Esophagus (tissue), 2 donors: Measurements from ENCODE around the gene UBD. TPM values are rescaled to one million over a fixed set of nuclear protein-coding genes. Genes with fewer than 3 reads are reported as not detected.

Experiments
- H3K27ac ChIP-seq, 2 donors: one replicate each; pipeline ENCODE4 v1.5.1; 2013; ENCODE audit warnings: low read depth in 2 of 2, mild to moderate bottlenecking in 2 of 2, inconsistent platforms in 1 of 2, low read length in 1 of 2, moderate library complexity in 1 of 2
- H3K27me3 ChIP-seq, 2 donors: one replicate each; pipeline ENCODE4 v1.6.1; 2013; ENCODE audit warnings: low read length in 2 of 2, control low read depth in 1 of 2, mild to moderate bottlenecking in 1 of 2; ENCODE audit not compliant: insufficient read depth in 2 of 2, control insufficient read depth in 1 of 2
- H3K36me3 ChIP-seq, 2 donors: one replicate each; pipeline ENCODE4 v1.6.1; 2013; ENCODE audit warnings: low read length in 1 of 2; ENCODE audit not compliant: control insufficient read depth in 2 of 2, insufficient read depth in 2 of 2
- H3K4me1 ChIP-seq, 2 donors: one replicate each; pipeline ENCODE4 v1.6.1; 2013; ENCODE audit warnings: low read length in 1 of 2; ENCODE audit not compliant: control insufficient read depth in 2 of 2, insufficient read depth in 2 of 2
- H3K4me3 ChIP-seq, 2 donors: one replicate each; pipeline ENCODE4 v1.5.1; 2013; ENCODE audit warnings: low read length in 2 of 2, mild to moderate bottlenecking in 2 of 2, low read depth in 1 of 2, moderate library complexity in 1 of 2
- H3K9me3 ChIP-seq, 2 donors: one replicate each; pipeline ENCODE4 v1.6.1; 2013; ENCODE audit warnings: mild to moderate bottlenecking in 2 of 2, low read depth in 1 of 2, low read length in 1 of 2, moderate library complexity in 1 of 2; ENCODE audit not compliant: control insufficient read depth in 2 of 2, insufficient read depth in 1 of 2
- WGBS, 2 donors: extraction: QIAGEN DNeasy Blood & Tissue Kit; methylation state at CpG; one replicate each; pipeline ENCODE4 v1.1.7; 2013; 5-methylcytosine and 5-hydroxymethylcytosine counted together
- polyA plus RNA-seq, 2 donors: library from polyadenylated mRNA; stranded (reverse); fragments of 200-250 nt; gene quantifications; one replicate each; pipeline ENCODE4 v1.2.3, GENCODE V29; 2013
- donor health status: healthy with polysubstance abuse.
- donor health status: Bipolar disorder and iron deficiency.

UBD gene
- polyA plus RNA-seq, 2 donors = 0.61 to 2.3 TPM

DNA sequence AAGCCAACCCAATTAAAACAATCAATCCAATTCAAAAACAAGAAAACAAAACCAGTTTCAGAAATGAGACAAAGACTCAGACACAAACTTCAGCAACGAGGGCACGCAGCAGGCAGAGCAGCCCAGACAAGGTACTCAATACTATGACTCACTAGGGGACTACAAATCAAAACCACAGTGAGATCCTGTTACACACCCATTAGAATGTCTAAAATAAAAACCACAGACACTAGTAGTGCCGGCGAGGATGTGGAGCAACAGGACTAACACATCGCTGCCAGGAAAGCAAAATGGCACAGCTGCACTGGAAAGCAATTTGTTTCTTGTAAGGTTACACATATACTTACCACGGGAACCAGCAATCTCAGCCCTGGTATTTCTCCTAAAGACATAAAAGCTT is 43.4 kb downstream of the UBD start:
- H3K27me3 ChIP-seq = peaks cover 0 to 3% of the 10 kb centered on the region in 2 donors
- no peaks in the 10 kb centered on the region for H3K36me3 ChIP-seq
- peaks cover 3 to 4% of the 10 kb centered on the region in 2 donors for H3K9me3 ChIP-seq
- no peak overlapping the region for H3K27ac ChIP-seq
- no peak overlapping the region for H3K4me3 ChIP-seq
- WGBS, 2 donors = 39 to 53% methylated on average over 6 of the region's 6 CpGs
- H3K4me1 ChIP-seq = no peaks in the 10 kb centered on the region

- Histone ChIP-seq H3K36me3 (no peaks in the 10 kb centered on the region), H3K4me1 (no peaks in the 10 kb centered on the region), H3K9me3 (no peaks in the 10 kb centered on the region), H3K4me3 (no peak overlapping the region), H3K27ac (no peak overlapping the region), H3K27me3 (peaks cover 0 to 3% of the 10 kb centered on the region in 2 donors)
- WGBS, 2 donors = 76 to 81% methylated on average over 2 of the region's 2 CpGs
Observed at GRCh38 chr6:29510746-29511300, 48.7 kb downstream of the UBD start.

GRCh38 chr6:29510202-29510601 is 49.3 kb downstream of the UBD start:
- 47 to 57% methylated on average over 4 of the region's 4 CpGs for WGBS, 2 donors
- Histone ChIP-seq H3K4me3 (no peak overlapping the region), H3K9me3 (no peaks in the 10 kb centered on the region), H3K27ac (no peak overlapping the region), H3K4me1 (no peaks in the 10 kb centered on the region), H3K27me3 (peaks cover 0 to 3% of the 10 kb centered on the region in 2 donors), H3K36me3 (no peaks in the 10 kb centered on the region)

DNA sequence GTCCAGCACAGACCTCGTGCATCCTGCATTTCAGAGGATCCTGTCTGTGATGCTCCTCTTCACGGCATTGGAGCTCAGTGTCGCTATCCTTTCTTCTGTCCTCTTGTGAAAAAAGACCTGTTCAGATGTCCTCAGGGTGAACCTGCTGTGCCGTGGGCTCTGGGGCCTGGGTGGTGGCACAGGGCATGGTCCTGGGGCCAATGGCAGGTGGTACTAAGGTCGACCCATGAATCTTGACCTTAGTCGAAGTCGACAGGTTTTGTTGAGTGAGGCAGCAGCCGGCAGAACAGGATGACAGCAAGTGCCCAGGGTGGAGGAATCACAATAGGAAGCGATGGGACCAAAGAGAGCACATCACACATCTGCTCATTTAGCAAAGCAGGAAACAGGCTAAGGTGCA is 49.8 kb downstream of the UBD start:
- H3K27me3 ChIP-seq = peaks cover 0 to 3% of the 10 kb centered on the region in 2 donors
- no peaks in the 10 kb centered on the region for H3K36me3 ChIP-seq
- WGBS, 2 donors = 80 to 84% methylated on average over 9 of the region's 9 CpGs
- no peak overlapping the region for H3K27ac ChIP-seq
- no peak overlapping the region for H3K4me3 ChIP-seq
- H3K9me3 ChIP-seq = no peaks in the 10 kb centered on the region
- H3K4me1 ChIP-seq = no peaks in the 10 kb centered on the region

GRCh38 chr6:29509239-29509638 is 50.3 kb downstream of the UBD start:
- Histone ChIP-seq H3K27me3 (peaks cover 0 to 3% of the 10 kb centered on the region in 2 donors), H3K4me3 (no peak overlapping the region), H3K27ac (no peak overlapping the region), H3K9me3 (no peaks in the 10 kb centered on the region), H3K36me3 (no peaks in the 10 kb centered on the region), H3K4me1 (no peaks in the 10 kb centered on the region)
- 71 to 72% methylated on average over 6 of the region's 6 CpGs for WGBS, 2 donors

- 78 to 84% methylated on average over 5 of the region's 5 CpGs for WGBS, 2 donors
- H3K4me3 ChIP-seq = no peak overlapping the region
- H3K4me1 ChIP-seq = no peaks in the 10 kb centered on the region
- H3K27ac ChIP-seq = no peak overlapping the region
- no peaks in the 10 kb centered on the region for H3K36me3 ChIP-seq
- no peaks in the 10 kb centered on the region for H3K27me3 ChIP-seq
- H3K9me3 ChIP-seq = no peaks in the 10 kb centered on the region
Observed at GRCh38 chr6:29507319-29507718, 52.2 kb downstream of the UBD start.

DNA sequence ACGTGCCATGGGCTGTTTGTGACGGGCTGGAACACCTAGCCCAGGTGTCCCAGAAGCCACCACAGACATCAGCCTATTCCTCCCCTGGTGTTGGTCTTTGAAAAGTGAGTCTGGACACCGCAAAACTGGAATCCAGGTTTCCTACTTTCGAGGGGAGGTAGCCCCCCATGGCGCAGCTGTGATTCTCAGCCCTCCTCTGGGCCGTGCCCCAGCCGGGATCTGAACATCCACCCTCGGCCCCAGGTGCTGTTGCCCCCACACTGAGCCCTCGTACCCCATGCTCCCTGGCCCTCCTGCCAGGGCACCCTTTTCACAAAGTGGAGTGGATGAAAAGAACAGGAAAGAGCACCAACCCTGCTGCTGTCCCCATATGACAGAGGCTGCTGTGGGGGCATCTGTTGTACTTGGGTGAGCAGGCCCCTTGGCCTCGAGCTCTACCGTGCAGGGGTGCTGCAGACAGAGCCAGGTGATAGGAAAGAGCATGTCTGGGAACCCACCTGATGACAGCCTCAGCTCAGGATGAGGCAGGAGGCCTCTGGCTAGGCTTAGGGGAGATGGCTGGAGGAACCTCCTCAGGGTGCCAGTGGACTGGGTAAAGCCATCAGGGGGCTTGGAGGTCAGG is 53.0 kb downstream of the UBD start:
- H3K36me3 ChIP-seq = no peaks in the 10 kb centered on the region
- no peak overlapping the region for H3K27ac ChIP-seq
- WGBS, 2 donors = 67 to 75% methylated on average over 11 of the region's 11 CpGs
- no peaks in the 10 kb centered on the region for H3K9me3 ChIP-seq
- H3K4me3 ChIP-seq = no peak overlapping the region
- H3K4me1 ChIP-seq = no peaks in the 10 kb centered on the region
- no peaks in the 10 kb centered on the region for H3K27me3 ChIP-seq

DNA sequence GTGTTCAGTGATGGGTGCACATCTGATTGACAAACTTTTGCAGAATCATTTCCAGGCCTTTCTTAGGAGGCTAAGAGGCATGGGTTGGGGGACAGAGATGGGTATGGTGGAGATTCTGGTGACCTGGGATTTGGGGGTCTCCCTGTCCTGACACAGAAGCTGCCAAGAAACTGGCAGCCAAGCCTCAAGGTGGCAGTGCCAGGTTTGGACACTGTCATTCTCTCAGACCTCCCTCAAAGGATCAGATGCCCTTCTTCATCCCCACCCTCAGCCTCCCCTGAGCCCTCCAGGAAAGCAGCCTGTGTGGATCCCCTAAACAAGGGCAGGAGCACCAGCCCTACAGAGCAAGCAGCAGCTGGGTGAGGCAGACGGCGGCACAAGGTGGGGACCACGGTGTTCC is 53.7 kb downstream of the UBD start:
- Histone ChIP-seq H3K4me3 (no peak overlapping the region), H3K27me3 (no peaks in the 10 kb centered on the region), H3K36me3 (no peaks in the 10 kb centered on the region), H3K9me3 (no peaks in the 10 kb centered on the region), H3K27ac (no peak overlapping the region), H3K4me1 (no peaks in the 10 kb centered on the region)
- WGBS, 2 donors = 89 to 100% methylated on average over 3 of the region's 3 CpGs
